GM21526 (cell line): Measurements from ENCODE around the gene CD58.
"Not testable (repeated sequence)": the region's sequence is repeated elsewhere in the genome, so short reads cannot be mapped to it uniquely, and the experiment has no call there.

ENCODE experiments used
- ATAC-seq: cut with Tn5 transposase; IDR thresholded peaks from one replicate; pipeline ENCODE4 v1.9.1; 2021; ENCODE audit warnings: moderate library complexity; ENCODE audit not compliant: unreplicated experiment, low FRiP score

The CD58 gene, protein sequence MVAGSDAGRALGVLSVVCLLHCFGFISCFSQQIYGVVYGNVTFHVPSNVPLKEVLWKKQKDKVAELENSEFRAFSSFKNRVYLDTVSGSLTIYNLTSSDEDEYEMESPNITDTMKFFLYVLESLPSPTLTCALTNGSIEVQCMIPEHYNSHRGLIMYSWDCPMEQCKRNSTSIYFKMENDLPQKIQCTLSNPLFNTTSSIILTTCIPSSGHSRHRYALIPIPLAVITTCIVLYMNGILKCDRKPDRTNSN

DNA sequence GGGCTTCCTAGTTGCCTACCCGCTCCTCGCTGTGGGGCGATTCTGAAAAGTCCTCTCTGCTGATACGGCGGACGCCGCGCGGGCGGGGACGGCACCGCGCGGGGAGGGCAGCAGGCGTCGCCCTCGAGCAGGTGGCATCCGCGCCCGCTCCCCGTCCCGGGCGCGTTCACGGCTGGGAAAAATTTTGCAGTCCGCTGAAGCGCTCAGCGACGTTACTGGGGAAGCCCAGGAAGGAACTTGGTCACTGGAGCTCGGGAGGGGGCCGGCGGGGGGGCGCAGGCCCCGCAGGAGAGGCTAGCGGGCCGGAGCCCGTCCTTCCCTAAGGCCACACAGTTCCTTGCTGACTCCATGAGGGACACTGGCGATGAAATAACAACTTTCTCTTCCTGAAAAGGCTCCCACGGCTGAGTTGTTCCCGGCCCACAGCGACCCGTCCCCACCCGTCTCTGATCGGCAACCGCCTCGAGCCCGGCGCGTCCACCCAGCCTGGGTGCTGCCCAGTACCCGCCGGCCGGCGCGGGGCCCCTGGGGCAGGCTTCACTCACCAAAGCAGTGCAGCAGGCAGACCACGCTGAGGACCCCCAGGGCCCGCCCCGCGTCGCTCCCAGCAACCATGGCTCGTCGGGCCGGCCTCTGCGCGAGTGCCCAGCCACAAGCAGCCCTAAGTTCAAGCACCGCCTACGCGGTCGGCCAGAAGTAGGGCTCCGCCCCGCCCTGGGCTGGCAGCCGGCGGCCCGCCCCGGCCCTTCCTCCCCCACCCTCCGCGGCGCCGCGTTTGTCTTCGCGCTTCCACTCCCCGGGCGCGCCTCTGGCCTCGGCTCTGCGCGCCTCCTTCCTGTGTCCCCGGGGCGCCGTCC lies at the start of gene CD58:
Gene CD58, minus strand, starts transcription at position 669 of the 857 bp plus-strand sequence. Its CDS starts 54 bp downstream, at position 615.
- ATAC-seq, result peak; percentile 60

DNA sequence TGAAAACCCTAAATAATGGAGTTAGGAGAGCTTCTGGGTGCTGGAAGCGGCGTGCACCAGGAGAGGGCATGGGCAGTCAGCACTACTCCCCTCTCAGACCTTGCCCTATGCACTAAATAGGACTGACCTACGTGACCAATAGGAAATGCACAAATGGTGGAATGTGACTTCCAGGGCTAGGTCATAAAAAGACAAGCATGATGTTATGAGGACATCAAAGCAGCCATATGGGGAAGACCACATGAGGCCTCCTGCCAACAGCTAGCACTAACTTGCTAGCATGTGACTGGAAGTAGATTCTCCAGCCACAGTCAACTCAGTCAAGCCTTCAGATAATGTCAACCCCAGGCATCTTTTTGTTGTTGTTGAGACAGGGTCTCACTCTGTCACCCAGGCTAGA lies 49.6 kb upstream of the CD58 start:
- not testable (repeated sequence) for ATAC-seq

DNA sequence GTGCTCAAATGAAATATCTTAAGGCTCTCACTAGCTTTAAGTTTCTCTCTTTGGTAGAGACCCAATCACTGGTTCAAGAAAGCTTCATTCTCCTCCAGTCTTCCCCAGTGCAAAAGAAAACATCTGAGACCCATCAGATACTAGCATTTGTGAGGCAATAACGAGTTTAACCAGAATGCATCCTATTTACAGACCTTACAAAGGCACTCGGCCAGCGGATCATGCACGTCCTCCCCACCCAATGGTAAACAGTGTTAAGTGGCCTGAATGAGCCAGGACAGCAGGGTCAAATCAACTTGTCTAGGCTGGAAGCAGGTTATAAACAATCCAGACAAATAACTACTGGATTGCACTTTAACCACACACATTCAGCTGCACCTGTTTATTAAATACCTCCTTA lies 48.3 kb upstream of the CD58 start:
- not testable (repeated sequence) for ATAC-seq

DNA sequence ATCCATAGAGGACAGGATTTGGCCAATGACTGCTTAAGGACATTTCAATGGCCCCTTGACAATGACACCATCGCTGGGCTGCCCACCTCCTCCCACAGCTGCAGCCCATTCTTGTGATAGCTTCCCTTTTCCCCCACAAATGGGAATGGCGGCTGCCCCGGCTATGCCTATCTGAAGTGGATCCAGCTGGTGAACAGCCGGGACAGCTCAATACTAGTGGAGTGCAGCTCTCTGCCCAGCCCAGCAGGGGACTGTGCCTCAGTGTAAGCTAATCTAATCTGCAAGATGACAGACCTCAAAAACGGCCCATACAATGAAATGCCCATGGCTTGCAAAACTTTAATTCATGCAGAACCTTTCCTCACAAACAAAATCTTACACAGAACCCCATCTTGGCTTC lies 47.0 kb upstream of the CD58 start:
- not testable (repeated sequence) for ATAC-seq

DNA sequence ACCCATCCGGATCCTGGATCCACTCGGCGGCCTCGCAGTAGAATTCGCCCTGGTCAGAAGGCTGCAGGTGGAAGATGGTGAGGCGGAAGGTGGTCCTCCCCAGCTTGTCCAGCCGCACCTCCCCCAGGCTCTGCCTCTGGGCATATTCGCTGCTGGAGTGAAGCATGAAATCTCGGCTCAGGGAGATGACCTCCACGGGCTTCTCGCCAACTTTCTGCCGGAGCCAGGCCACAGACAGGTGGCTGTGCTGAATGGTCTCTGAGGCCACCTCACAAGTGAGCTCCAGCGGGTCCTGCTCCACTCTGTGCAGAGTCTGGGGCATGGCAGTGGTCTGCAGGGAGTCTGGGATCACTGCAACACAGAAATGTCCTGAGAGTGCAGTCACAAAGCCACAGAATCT lies 43.0 kb upstream of the CD58 start:
- not testable (repeated sequence) for ATAC-seq

DNA sequence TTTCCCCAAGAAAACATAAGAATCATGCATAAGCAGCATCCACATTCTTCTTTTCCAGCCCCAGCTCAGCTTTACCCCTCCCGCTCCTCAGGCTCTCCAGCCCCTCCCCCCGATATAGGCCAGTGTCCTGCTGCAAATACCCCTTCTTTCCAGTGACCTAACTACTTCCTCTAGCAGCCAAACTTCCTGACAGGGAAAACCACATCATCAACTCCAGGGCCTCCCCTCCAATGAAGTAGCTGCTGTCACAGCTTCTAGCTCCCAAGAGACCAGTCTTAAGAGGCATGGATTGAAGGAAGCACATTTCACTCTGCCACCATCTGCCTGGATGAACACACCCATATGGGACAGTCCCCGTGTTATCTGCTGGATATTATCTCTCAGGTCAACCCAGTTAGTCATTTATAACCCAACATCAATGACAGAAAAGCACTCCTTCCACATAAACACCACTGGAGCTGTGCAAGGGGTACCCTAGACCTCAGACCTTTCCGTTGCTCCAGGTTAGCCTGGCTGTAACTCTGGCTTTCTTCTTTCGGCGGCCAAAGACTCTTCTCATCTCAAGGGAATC lies 39.1 kb upstream of the CD58 start:
- not testable (repeated sequence) for ATAC-seq

DNA sequence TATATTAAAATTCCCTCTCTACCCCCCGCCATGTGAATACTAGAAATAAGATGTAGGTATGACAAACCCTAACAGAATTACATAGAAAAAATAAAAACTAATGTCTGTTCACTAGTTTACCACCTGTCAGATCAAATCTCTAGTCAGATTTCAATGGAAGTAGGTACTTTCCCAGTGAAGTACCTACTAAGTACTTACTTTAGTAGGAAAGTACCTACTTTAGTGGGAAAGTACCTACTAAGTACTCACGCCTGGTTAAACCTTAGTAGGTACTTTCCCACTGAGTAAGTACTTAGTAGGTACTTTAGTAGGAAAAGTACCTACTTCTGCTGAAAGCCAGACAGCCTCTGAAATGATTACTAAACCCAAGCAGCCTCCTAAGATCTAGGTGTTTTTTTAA lies 38.0 kb upstream of the CD58 start:
- ATAC-seq, result not testable (repeated sequence)

DNA sequence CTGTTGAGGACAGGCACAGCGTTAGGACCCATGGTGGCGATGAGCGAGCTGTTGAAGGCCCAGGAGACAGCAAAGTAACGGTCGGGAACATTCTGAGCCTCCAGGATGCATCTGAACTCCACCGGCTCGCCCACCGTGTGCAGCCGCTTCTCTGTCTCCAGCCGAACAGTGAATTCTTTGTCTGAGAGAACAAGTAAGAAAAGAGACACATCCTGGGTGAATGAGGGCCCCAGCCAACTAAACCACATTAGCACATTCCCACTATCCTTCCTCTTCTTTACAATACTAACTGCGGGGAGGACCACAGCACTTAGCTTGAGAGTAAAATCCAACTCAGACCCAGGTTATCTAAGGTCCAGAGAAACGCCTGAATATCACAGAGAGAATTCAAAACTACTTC lies 37.3 kb upstream of the CD58 start:
- not testable (repeated sequence) for ATAC-seq

DNA sequence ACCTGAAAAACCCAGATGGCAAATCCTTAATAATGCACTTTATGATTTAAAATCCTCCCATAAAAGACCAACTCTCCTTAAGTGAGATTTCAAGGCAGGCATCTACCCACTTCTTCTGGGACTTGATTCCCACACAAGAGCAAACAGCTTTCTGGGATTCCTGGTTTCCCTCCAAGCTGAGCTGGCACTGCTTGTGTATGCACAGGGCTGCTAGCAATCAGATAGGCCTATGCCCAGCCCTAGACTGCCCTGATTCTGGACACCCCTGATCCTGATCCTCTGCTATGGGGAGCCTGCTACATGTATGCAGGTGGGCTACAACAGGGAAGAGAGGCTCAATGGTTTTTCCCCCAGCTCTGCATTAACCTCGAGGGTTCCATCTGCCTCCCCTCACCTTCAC lies 36.6 kb upstream of the CD58 start:
- not testable (repeated sequence) for ATAC-seq

DNA sequence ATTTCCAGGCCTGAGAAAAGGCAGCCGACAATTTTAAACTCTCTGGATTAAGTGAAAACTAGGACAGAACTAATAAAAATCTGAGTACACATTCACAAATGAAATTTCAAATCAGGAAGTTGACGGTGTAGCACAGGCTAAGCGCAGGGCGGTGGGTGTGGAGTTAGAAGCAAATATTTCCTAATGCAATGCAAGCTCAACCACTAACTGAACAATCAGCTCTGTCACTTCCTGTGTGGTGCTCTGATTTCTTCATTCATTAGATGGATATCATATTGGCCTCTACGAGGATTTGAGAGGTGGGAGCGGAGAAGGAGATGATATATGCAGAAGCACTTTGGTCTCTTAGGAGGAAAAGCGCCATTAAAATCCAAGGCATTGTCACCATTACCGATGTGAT lies 35.2 kb upstream of the CD58 start:
- not testable (repeated sequence) for ATAC-seq

DNA sequence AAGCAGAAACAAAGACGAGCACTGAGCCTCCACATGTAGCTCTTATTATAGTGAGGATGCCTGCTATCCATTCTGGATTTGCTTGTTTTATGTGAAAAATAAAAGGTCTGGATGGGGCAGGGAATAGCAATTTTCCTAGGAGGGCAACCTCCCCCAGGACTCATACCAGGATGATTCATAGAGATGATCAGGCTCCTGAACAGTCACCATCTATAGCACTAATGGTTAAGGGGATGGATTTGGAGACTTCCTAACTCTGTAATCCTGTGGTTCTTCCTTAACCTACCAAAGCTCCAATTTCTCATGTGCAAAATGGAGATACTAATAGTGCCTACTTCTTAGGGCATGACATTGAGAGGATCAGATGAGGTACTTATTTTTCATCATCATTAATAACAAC lies 34.5 kb upstream of the CD58 start:
- ATAC-seq, result no peak

DNA sequence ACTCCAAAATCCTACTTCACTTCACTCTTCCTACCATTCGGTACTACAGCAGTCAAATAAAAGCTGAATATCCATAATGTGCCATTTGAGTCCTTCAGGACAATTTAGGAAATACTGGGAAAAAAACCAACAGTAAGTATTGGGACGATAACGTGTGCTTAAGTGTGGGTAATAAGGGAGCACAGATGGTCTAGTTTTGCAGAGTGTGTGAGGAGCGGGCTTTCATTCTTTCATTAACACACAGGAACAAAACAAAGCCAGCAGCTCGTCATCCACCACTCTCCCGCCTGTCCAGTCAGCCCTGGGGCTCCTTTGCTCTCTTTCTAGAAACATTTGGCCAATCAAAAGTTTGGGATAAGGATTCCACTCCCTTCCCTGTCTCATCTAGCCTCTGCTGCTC lies 33.6 kb upstream of the CD58 start:
- not testable (repeated sequence) for ATAC-seq

DNA sequence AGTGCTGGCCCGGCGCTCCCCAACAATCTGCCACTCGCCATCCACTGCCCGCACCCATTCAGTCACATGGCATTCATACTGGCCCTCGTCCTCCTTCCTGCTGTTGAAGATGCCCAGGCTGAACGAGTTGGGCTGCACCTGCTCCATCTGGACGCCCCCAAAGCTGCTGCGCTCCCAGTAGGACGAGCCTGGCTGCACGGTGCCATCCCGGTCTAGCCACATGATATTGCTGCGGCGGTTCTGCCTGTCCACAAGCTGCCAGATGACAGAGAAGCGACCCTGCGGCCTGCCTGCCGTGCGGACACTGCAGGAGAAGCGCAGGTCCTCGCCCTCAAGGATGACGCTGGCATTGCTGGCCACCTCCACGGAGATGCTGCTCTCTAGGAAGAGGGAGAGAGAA lies 32.8 kb upstream of the CD58 start:
- not testable (repeated sequence) for ATAC-seq

DNA sequence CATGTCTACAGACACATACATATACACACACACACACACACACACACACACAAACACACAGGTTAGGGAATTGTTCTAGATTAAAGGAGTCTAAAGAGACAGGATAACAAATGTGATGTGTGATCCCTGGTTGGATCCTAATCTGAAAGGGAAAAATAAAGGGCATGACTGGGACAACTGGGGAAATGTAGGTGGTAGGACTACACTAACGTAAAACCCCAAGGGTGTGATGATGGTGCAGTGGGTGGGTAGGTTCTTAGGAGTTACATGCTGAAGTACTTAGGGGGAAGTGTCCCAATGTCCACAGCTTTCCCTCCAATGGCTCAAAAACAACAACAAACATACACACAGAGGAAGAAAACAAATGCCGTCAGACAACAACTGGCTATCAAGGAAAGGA lies 28.5 kb upstream of the CD58 start:
- not testable (repeated sequence) for ATAC-seq

DNA sequence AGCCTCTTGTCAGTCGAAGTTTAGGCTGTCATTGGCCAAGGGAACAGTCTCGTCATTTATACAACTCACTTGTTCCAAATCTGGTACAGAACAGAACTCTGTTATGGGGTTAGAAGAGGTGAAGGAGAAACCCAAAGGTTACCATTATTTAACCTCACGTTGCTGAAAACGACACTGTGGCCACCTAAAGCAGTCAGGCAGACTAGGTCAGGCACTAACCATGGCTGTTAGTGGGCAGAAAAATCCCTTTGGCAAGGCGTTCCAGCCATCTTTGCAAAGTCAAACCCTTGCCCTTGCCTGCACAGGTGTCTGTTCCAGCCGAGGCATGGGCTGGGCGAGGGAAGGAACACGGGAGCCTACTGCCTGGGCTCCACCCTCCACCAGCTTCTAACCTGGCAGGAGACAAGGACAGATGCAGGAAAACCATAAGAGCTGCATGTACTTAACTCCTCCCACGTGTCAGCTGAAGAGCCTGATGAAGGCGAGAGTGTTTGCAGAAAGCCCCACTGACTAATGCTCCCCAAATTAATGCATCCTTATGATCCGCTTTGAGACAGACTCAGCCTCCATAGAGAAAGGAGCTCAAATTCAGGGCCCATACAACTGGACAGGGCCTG lies 27.7 kb upstream of the CD58 start:
- not testable (repeated sequence) for ATAC-seq

DNA sequence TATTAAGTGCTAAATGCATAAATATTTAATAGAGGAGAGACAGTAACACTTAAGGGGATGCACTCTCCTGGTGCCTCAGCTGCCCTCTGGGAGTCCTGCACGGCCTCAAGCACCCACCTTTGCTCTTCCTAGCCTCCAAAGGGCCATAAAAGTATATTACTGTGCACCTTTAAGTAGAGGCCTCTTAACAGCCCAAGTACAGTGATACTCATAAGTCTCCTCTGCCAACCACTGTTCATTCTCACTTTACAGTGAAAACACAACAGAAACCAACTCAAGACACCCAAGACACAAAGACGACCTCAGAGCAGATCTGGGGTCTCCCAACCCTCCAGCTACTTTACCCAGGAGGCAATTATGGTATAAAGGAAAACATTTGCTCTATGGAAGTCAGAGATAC lies 26.6 kb upstream of the CD58 start:
- ATAC-seq, result peak; percentile 68

DNA sequence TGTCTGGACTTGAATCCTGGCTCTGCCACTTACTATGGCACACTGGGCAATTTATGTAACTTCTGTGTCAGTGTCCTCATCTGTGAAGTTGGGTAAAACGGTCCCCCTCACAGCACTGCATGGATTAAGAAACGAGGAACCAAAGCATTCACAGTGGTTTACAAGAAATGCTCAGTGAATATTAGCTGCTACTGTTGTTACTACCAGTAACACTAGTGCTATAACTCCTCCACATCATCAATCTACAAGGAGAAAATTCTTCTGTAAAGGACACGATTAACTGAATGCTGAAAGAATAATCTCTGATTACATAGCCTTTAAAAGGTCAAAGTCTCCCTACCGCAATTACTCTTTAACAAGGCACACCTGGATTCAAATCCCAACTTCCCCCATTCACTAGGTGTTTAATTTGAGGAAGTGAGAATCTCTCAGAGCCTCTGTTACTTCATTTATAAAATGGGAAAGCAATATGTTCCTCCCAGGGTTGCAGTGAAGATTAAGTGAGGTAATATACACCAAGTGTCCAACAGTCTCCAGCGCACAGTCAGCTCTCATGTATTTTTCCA lies 26.0 kb upstream of the CD58 start:
- ATAC-seq, result not testable (repeated sequence)

DNA sequence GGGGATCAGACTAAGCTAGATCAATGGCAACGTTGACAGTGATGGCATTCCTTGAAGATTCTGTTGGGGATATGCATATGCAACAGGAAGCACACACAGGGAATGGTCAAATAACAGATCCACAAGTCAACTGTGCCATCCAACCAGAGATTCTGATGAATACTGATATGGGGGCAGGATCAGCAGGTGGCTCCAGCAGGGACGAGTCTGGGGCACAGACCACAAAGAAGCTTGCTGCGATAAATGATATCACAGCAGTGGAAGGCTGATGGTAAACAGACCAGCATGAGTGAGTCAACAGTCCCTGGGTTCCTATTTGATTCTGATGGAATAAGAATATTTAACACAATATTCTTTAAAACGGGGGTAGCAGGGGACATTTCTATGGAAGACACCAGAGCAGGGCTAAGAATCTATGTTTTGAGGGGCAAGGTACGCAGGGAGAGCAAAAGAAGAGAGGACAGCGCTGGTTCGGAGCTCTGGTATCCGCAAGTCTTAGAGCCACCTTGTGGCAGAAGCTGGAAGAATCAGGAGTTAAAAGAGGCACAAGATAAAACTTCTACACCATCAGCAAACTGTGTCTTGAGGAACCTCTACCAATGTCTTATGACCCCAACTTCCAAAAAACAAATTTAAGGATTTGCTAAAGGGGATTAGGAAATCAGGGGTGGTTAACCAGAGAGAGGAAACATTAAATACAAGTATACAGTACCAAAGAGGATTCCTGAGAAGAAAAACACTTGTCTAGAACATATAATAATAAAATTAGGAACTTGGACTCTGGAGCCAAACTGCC lies 25.3 kb upstream of the CD58 start:
- ATAC-seq, result not testable (repeated sequence)

DNA sequence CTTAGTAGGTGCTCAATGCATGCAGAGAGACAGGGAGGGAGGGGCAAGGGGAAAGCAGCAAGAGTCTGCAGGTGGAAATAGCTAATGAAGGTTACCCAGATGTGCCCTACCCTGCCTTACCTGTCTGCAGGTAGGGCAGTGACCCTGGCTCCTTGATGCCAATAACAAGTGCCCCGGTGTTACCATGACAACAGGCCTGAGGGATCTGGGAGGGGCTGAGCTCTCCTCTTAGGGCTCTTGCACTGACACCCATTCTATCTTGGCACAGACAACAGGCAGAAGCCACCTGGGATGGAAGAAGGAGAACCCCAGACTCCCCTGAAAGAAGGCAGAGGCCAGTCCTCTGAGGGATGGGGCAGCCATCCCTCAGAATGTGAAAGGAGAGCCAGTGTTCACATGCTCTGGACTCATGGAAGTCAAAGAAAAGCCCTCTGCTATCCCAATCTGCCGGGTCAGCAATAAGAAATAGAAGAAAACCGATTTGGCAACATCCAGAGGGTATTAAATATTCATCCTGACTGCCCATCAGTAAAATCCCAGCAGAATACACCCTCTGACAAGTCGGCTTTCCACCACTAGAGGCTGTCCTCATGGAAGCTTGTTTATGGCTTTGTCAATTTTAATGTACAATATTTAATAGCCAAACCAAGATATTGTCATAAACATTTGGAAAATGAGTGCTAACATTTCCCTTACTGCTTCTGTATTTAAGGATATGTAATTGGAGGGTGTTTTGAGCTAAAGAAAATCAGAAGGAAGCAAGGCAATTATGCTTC lies 24.4 kb upstream of the CD58 start:
- not testable (repeated sequence) for ATAC-seq
